Suprapubic skin (tissue), 4 donors: ENCODE measurements around the gene AIG1.

Experiments
- CTCF ChIP-seq, 2 donors: fragments of 200-600 bp in 1 of 2; fragments of 450-650 bp in 1 of 2; sonication (generic) in 1 of 2; IDR thresholded peaks; one replicate each; pipeline ENCODE4 v1.5.1; 2016 to 2019; ENCODE audit warnings: antibody characterized with exemption in 2 of 2, mild to moderate bottlenecking in 1 of 2, moderate library complexity in 1 of 2
- EP300 ChIP-seq: sonication (generic); formaldehyde crosslinking; IDR thresholded peaks from one replicate; pipeline ENCODE4 v1.6.1; 2017; ENCODE audit warnings: antibody characterized with exemption
- POLR2A ChIP-seq, 2 donors: fragments of 450-650 bp; IDR thresholded peaks; one replicate each; pipeline ENCODE4 v1.6.1; 2017; ENCODE audit warnings: antibody characterized with exemption in 2 of 2, mild to moderate bottlenecking in 2 of 2, moderate library complexity in 2 of 2
- POLR2AphosphoS5 ChIP-seq, 3 donors: sonication (generic); formaldehyde crosslinking; IDR thresholded peaks; one replicate each; pipeline ENCODE4 v1.6.1; 2017; ENCODE audit warnings: antibody characterized with exemption in 3 of 3

- TF ChIP-seq CTCF (IDR thresholded peaks at IDR 0.05) (no peak), POLR2A (IDR thresholded peaks at IDR 0.05) (no peak), EP300 (no peak), POLR2AphosphoS5 (IDR thresholded peaks at IDR 0.05) (no peak)
Measured at GRCh38 chr6:143329323-143329722, 268.6 kb downstream of the AIG1 start.
